ENCODE data around the gene WDR81.
"Not testable (repeated sequence)": the region's sequence is repeated elsewhere in the genome, so short reads cannot be mapped to it uniquely, and the experiment has no call there.

WDR81 gene

GRCh38 chr17:1753767-1754429, 29.4 kb downstream of the WDR81 start:
- no peak for DNase-seq (ENCODE audit: low spot score)

GRCh38 chr17:1754430-1755112, 30.1 kb downstream of the WDR81 start:
- no peak for DNase-seq (ENCODE audit: low spot score)

- DNase-seq (ENCODE audit: low spot score), result peak; percentile 51
These were observed 30.8 kb downstream of the WDR81 start for GRCh38 chr17:1755252-1755826.

- DNase-seq (ENCODE audit: low spot score), result no peak
These were observed 31.3 kb downstream of the WDR81 start for GRCh38 chr17:1755827-1756262.

- DNase-seq (ENCODE audit: low spot score), result peak; percentile 63
These were observed 34.3 kb downstream of the WDR81 start for GRCh38 chr17:1758807-1759206.

- DNase-seq (ENCODE audit: low spot score), result no peak
These were observed 35.0 kb downstream of the WDR81 start for GRCh38 chr17:1759529-1759928.

- DNase-seq (ENCODE audit: low spot score), result no peak
These were observed 37.9 kb downstream of the WDR81 start for GRCh38 chr17:1762233-1762900.

- DNase-seq (ENCODE audit: low spot score), result no peak
These were observed 38.7 kb downstream of the WDR81 start for GRCh38 chr17:1762901-1763898.

GRCh38 chr17:1764284-1764683, 39.8 kb downstream of the WDR81 start:
- peak; percentile 52 for DNase-seq (ENCODE audit: low spot score)

- not testable (repeated sequence) for DNase-seq (ENCODE audit: low spot score)
These were observed 40.2 kb downstream of the WDR81 start for GRCh38 chr17:1764705-1765104.

- DNase-seq (ENCODE audit: low spot score), result no peak
These were observed 41.1 kb downstream of the WDR81 start for GRCh38 chr17:1765576-1765975.

GRCh38 chr17:1766382-1767135, 42.1 kb downstream of the WDR81 start:
- no peak for DNase-seq (ENCODE audit: low spot score)

GRCh38 chr17:1767358-1767757, 42.9 kb downstream of the WDR81 start:
- no peak for DNase-seq (ENCODE audit: low spot score)

GRCh38 chr17:1769822-1770477, 45.4 kb downstream of the WDR81 start:
- DNase-seq (ENCODE audit: low spot score), result no peak

- DNase-seq (ENCODE audit: low spot score), result not testable (repeated sequence)
These were observed 48.6 kb downstream of the WDR81 start for GRCh38 chr17:1773000-1773695.

- no peak for DNase-seq (ENCODE audit: low spot score)
These were observed 49.2 kb downstream of the WDR81 start for GRCh38 chr17:1773696-1774181.

- DNase-seq (ENCODE audit: low spot score), result no peak
These were observed 50.1 kb downstream of the WDR81 start for GRCh38 chr17:1774390-1775176.

- DNase-seq (ENCODE audit: low spot score), result no peak
These were observed 51.8 kb downstream of the WDR81 start for GRCh38 chr17:1776328-1776727.

GRCh38 chr17:1776857-1777256, 52.4 kb downstream of the WDR81 start:
- no peak for DNase-seq (ENCODE audit: low spot score)
